Left lung (tissue), 10 donors: ENCODE data around the gene ZC3H6. TPM values are rescaled to one million over a fixed set of nuclear protein-coding genes. Genes with fewer than 3 reads are reported as not detected.

Experiments used
- ATAC-seq: fragments of 200-7000 bp; cut with Tn5 transposase; one replicate; pipeline ENCODE4 v1.9.1; 2020; ENCODE audit warnings: moderate library complexity
- DNase-seq, 4 donors: peaks; one replicate each; pipeline ENCODE4 v3.0.0-alpha.2; 2013 to 2020
- H3K27ac ChIP-seq, 2 donors: fragments of 200-600 bp; sonication (generic) in 1 of 2; one replicate each; pipeline versions ENCODE4 v1.5.0 to v1.8.0; 2020 to 2021
- H3K27me3 ChIP-seq, 2 donors: fragments of 200-600 bp; sonication (generic) in 1 of 2; one replicate each; pipeline versions ENCODE4 v1.5.0 to v1.8.0; 2020 to 2021
- H3K36me3 ChIP-seq, 2 donors: fragments of 200-600 bp; sonication (generic) in 1 of 2; one replicate each; pipeline versions ENCODE4 v1.5.0 to v1.8.0; 2020 to 2021
- H3K4me1 ChIP-seq, 2 donors: fragments of 200-600 bp; one replicate each; pipeline ENCODE4 v1.8.0; 2021
- H3K4me3 ChIP-seq, 2 donors: fragments of 200-600 bp; sonication (generic) in 1 of 2; one replicate each; pipeline versions ENCODE4 v1.5.0 to v1.8.0; 2020 to 2021; ENCODE audit warnings: mild to moderate bottlenecking in 1 of 2
- H3K9me3 ChIP-seq, 2 donors: fragments of 200-600 bp; sonication (generic) in 1 of 2; one replicate each; pipeline versions ENCODE4 v1.5.0 to v1.8.0; 2020 to 2021
- intact Hi-C, 2 donors: fragments of 100-400 bp; cut with DNase I; formaldehyde crosslinking; loops; one replicate each; pipeline versions ENCODE4 v1.11.2 to v1.14.2; 2022
- polyA plus RNA-seq, 6 donors: library from polyadenylated mRNA; unstranded; fragments of 120-200 nt; gene quantifications; one replicate each; pipeline ENCODE4 v1.2.1, GENCODE V29; 2013; ENCODE audit not compliant: insufficient read length in 6 of 6
- total RNA-seq, 2 donors: library from RNA; stranded (reverse); fragmentation: NEBNext Ultra II Directional; extraction: Animal tissue kit (Norgen Biotek cat#: 25700); gene quantifications; one replicate each; pipeline ENCODE4 v1.2.1, GENCODE V29; 2021
- TF ChIP-seq, protein P1 (sequence below), 2 donors: fragments of 200-600 bp; sonication (generic) in 1 of 2; IDR thresholded peaks; one replicate each; pipeline versions ENCODE4 v1.5.0 to v1.8.0; 2021; ENCODE audit warnings: antibody characterized with exemption in 2 of 2
- donor health status: DM: no; HTN: yes; CAD: no.
- donor health status: DM: no; HTN: no; CAD: no.

ZC3H6 gene
- total and polyA plus RNA-seq, 8 donors = 8.2 to 11.9 (median 9.8) TPM

DNA sequence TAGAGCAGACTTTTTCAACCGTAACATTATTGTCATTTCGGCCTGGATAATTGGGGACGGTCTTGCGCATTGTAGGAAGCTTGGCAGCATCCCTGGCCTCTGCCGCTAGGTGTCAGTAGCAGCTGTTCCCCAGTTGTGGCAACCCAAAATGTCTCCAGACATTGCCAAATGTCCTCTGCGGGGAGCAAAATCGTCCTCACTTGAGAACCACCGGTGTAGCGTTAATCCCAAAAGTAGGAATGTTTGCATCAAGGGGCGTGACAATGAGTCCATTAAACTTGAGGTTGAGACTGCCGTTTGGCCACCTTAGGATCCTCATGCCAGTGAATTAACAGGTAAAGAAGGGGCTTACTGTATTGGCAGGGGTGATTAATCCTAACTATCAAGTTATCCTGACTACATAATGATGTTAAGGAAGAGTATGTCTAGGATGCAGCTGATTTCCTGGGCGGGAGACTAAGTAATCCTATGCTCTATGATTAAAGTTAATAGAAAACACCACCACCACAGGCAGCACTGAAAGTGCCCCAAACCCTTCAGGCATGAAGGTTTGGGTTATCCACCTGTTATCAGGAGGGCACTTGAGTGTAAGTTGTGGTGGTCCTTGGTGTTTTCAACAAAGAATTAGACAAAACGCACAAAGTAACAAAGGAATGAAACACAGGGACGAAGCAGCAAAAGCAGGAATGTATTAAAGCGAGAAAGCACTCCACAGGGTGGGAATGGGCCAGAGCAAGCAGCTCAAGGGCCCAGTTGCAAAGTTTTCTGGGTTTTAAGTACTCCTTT lies 15.7 kb upstream of the ZC3H6 start:
- TF ChIP-seq, protein P1, sequence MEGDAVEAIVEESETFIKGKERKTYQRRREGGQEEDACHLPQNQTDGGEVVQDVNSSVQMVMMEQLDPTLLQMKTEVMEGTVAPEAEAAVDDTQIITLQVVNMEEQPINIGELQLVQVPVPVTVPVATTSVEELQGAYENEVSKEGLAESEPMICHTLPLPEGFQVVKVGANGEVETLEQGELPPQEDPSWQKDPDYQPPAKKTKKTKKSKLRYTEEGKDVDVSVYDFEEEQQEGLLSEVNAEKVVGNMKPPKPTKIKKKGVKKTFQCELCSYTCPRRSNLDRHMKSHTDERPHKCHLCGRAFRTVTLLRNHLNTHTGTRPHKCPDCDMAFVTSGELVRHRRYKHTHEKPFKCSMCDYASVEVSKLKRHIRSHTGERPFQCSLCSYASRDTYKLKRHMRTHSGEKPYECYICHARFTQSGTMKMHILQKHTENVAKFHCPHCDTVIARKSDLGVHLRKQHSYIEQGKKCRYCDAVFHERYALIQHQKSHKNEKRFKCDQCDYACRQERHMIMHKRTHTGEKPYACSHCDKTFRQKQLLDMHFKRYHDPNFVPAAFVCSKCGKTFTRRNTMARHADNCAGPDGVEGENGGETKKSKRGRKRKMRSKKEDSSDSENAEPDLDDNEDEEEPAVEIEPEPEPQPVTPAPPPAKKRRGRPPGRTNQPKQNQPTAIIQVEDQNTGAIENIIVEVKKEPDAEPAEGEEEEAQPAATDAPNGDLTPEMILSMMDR (IDR thresholded peaks at IDR 0.05) = peak; percentile 95 to 96
- Histone ChIP-seq H3K27ac (no peak overlapping the region), H3K9me3 (peaks cover 0 to 9% of the 10 kb centered on the region in 2 donors), H3K4me3 (no peak overlapping the region), H3K36me3 (no peaks in the 10 kb centered on the region), H3K27me3 (no peaks in the 10 kb centered on the region), H3K4me1 (peaks cover 0 to 29% of the 10 kb centered on the region in 2 donors)
- ATAC-seq = peak; percentile 81
- peak; percentile 77 to 89 (median 85) for DNase-seq
- intact Hi-C loops = no loop called here

DNA sequence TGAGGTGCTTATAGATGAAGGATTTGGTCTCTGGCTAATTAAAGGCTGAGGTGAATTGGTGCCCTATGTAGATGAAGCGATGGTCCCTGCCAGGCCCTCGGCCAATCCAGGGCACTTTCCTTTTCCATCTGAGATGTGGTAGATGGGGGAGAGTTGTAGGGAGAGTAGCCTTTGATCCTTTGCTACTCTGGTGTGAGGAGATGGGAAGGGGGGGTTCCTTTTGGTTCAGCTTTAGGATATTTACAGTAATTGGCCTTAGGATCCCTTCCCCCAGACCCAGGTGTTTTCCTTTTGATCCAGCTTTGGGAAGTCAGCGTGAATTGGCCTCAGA lies 15.1 kb upstream of the ZC3H6 start:
- Histone ChIP-seq H3K9me3 (peaks cover 0 to 9% of the 10 kb centered on the region in 2 donors), H3K36me3 (no peaks in the 10 kb centered on the region), H3K4me3 (no peak overlapping the region), H3K4me1 (peaks cover 0 to 27% of the 10 kb centered on the region in 2 donors), H3K27me3 (no peaks in the 10 kb centered on the region), H3K27ac (no peak overlapping the region)
- DNase-seq (no peak), ATAC-seq (no peak)
- intact Hi-C loops = no loop called here
- TF ChIP-seq, protein P1 (IDR thresholded peaks at IDR 0.05) = no peak

DNA sequence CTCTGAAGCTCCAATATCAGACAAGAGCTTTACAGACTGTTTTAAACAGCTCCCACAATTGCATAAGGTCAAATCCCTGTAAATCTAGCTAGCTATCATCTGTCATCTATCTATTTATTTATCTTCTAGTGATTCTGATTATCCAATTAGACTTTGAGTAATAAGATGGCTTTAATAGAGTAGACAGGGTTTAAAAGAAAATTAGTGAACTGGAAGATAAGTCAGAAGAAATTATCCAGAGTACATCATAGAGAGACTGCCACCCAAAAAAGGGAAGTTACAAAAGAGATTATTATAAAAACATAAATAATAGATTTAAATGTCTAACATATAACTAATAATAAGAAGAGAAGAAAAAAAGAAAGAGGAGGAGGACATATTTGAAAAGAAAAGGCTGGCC lies 12.5 kb upstream of the ZC3H6 start:
- Histone ChIP-seq H3K9me3 (peaks cover 0 to 9% of the 10 kb centered on the region in 2 donors), H3K4me3 (no peak overlapping the region), H3K27ac (no peak overlapping the region), H3K4me1 (peaks cover 0 to 11% of the 10 kb centered on the region in 2 donors), H3K27me3 (no peaks in the 10 kb centered on the region), H3K36me3 (no peaks in the 10 kb centered on the region)
- no peak for ATAC-seq
- TF ChIP-seq, protein P1 (IDR thresholded peaks at IDR 0.05) = no peak
- intact Hi-C loops = no loop called here
- DNase-seq = no peak

DNA sequence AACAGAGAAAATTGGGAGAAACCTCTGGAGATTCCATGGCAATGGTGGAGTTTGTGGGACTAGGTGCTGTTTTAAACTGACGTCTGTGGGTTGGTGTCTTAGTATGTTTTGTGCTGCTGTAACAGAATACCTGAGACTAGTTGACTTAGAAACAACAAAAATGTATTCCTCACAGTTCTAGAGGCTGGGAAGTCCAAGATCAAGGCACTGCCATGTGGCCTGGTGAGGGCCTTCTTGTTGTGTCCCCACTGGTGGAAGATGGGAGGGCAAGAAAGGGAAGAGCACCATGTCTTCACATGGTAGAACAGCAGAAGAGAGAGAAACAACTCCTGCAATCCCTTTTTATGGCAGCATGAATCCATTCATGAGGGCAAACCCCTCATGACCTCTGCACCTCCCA lies 6.8 kb upstream of the ZC3H6 start:
- TF ChIP-seq, protein P1 (IDR thresholded peaks at IDR 0.05) = no peak
- Histone ChIP-seq H3K36me3 (no peaks in the 10 kb centered on the region), H3K4me1 (no peaks in the 10 kb centered on the region), H3K27me3 (no peaks in the 10 kb centered on the region), H3K27ac (no peak overlapping the region), H3K4me3 (no peak overlapping the region), H3K9me3 (peaks cover 0 to 2% of the 10 kb centered on the region in 2 donors)
- intact Hi-C loops = no loop called here
- DNase-seq (no peak), ATAC-seq (no peak)

DNA sequence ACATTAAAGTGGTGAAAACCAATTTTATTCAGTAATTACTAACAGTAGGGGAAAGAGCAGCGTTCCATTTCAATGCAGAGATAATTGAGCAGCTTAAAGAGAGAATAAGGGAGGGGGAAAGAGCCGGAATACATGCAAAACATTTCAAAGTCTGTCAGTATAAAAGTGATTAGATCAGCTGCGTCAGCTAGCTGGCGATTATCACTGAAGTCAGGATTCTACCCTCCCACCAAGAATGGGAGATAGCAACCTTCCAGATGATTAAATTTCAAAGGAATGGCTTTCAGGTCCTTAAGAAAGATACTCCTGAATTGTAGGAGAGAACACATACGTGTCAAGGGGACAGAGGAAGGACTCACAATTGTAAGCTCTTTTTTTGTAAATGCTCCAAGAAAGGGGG lies 2.7 kb upstream of the ZC3H6 start:
- ATAC-seq = no peak
- no peak for DNase-seq
- Histone ChIP-seq H3K4me3 (no peak overlapping the region), H3K9me3 (peaks cover 0 to 2% of the 10 kb centered on the region in 2 donors), H3K27ac (no peak overlapping the region), H3K4me1 (peaks cover 8 to 10% of the 10 kb centered on the region in 2 donors), H3K27me3 (no peaks in the 10 kb centered on the region), H3K36me3 (no peaks in the 10 kb centered on the region)
- intact Hi-C loops = no loop called here
- TF ChIP-seq, protein P1 (IDR thresholded peaks at IDR 0.05) = no peak
